Peyer's patch (tissue), 4 donors: ENCODE data around the gene LSR. TPM values are rescaled to one million over a fixed set of nuclear protein-coding genes. Genes with fewer than 3 reads are reported as not detected.

Source experiments
- DNase-seq, 3 donors: peaks; one replicate each; pipeline ENCODE4 v3.0.0-alpha.2; 2017 to 2019
- H3K27ac ChIP-seq, 4 donors: fragments of 200-600 bp; sonication (generic); one replicate each; pipeline ENCODE4 v1.5.1; 2016 to 2019
- H3K27me3 ChIP-seq, 2 donors: fragments of 200-600 bp; sonication (generic); one replicate each; pipeline ENCODE4 v1.5.1; 2019
- H3K36me3 ChIP-seq, 3 donors: fragments of 200-600 bp; sonication (generic); one replicate each; pipeline ENCODE4 v1.5.1; 2016 to 2019
- H3K4me1 ChIP-seq, 4 donors: fragments of 200-600 bp; sonication (generic); one replicate each; pipeline ENCODE4 v1.5.1; 2016 to 2019
- H3K4me3 ChIP-seq, 4 donors: fragments of 200-600 bp; sonication (generic); 1 replicate in 3 of 4; 2 replicates in 1 of 4; pipeline ENCODE4 v1.5.1; 2016 to 2019; ENCODE audit warnings: mild to moderate bottlenecking in 1 of 4
- H3K9me3 ChIP-seq, 4 donors: fragments of 200-600 bp; sonication (generic); one replicate each; pipeline ENCODE4 v1.5.1; 2016 to 2019; ENCODE audit warnings: mild to moderate bottlenecking in 1 of 4
- CTCF ChIP-seq, 6 experiments: fragments of 450-650 bp in 4 of 6; fragments of 200-600 bp in 2 of 6; sonication (generic) in 1 of 6; IDR thresholded peaks; one replicate each; pipeline ENCODE4 v1.5.1; 2017 to 2019; ENCODE audit warnings: antibody characterized with exemption in 6 of 6, mild to moderate bottlenecking in 3 of 6, moderate library complexity in 1 of 6
- POLR2A ChIP-seq, 2 donors: fragments of 450-650 bp; IDR thresholded peaks; one replicate each; pipeline ENCODE4 v1.5.1; 2017; ENCODE audit warnings: antibody characterized with exemption in 2 of 2, mild to moderate bottlenecking in 2 of 2, moderate library complexity in 2 of 2
- total RNA-seq, 4 donors: library from RNA; depleted of rRNA; stranded (reverse); fragments of >200 nt; gene quantifications; one replicate each; pipeline ENCODE4 v1.1.0, GENCODE V29; 2016

Gene LSR
- total RNA-seq, 4 donors from 2014 or later = 28.9 to 214 (median 188) TPM

GRCh38 chr19:35293363-35293739, 44.5 kb downstream of the LSR start:
- H3K4me1 ChIP-seq = peaks cover 0 to 5% (median 0%) of the 10 kb centered on the region in 4 donors
- TF ChIP-seq POLR2A (IDR thresholded peaks at IDR 0.05) (no peak), CTCF (IDR thresholded peaks at IDR 0.05) (no peak)
- H3K4me3 ChIP-seq = no peak overlapping the region
- H3K27ac ChIP-seq = no peak overlapping the region
- DNase-seq = no peak
- H3K36me3 ChIP-seq = no peaks in the 10 kb centered on the region
- no peaks in the 10 kb centered on the region for H3K9me3 ChIP-seq
- H3K27me3 ChIP-seq = no peaks in the 10 kb centered on the region

- no peak for DNase-seq
- Histone ChIP-seq H3K36me3 (no peaks in the 10 kb centered on the region), H3K9me3 (no peaks in the 10 kb centered on the region), H3K4me3 (no peak overlapping the region), H3K27ac (no peak overlapping the region), H3K4me1 (peaks cover 0 to 5% (median 0%) of the 10 kb centered on the region in 4 donors), H3K27me3 (no peaks in the 10 kb centered on the region)
- no peak for TF ChIP-seq POLR2A (IDR thresholded peaks at IDR 0.05)
- TF ChIP-seq CTCF (IDR thresholded peaks at IDR 0.05) = no peak
Observed at GRCh38 chr19:35293808-35294207, 45.0 kb downstream of the LSR start.

GRCh38 chr19:35294328-35294727, 45.5 kb downstream of the LSR start:
- no peaks in the 10 kb centered on the region for H3K9me3 ChIP-seq
- no peak overlapping the region for H3K4me3 ChIP-seq
- DNase-seq = no peak
- H3K27me3 ChIP-seq = no peaks in the 10 kb centered on the region
- no peaks in the 10 kb centered on the region for H3K36me3 ChIP-seq
- no peak for TF ChIP-seq POLR2A (IDR thresholded peaks at IDR 0.05)
- no peak for TF ChIP-seq CTCF (IDR thresholded peaks at IDR 0.05)
- peaks cover 0 to 5% (median 0%) of the 10 kb centered on the region in 4 donors for H3K4me1 ChIP-seq
- H3K27ac ChIP-seq = no peak overlapping the region

GRCh38 chr19:35294859-35295791, 46.3 kb downstream of the LSR start:
- Histone ChIP-seq H3K27me3 (no peaks in the 10 kb centered on the region), H3K9me3 (no peaks in the 10 kb centered on the region), H3K36me3 (no peaks in the 10 kb centered on the region), H3K4me3 (peak overlapping the region in 1 of 4 donors; percentile 1), H3K4me1 (peaks cover 0 to 5% (median 0%) of the 10 kb centered on the region in 4 donors), H3K27ac (peak overlapping the region in 1 of 4 donors; percentile 53)
- TF ChIP-seq CTCF (IDR thresholded peaks at IDR 0.05) (no peak), POLR2A (IDR thresholded peaks at IDR 0.05) (no peak)
- no peak for DNase-seq

GRCh38 chr19:35295792-35296462, 47.1 kb downstream of the LSR start:
- peak overlapping the region in 1 of 4 donors; percentile 1 for H3K4me3 ChIP-seq
- H3K9me3 ChIP-seq = no peaks in the 10 kb centered on the region
- TF ChIP-seq CTCF (IDR thresholded peaks at IDR 0.05) = no peak
- TF ChIP-seq POLR2A (IDR thresholded peaks at IDR 0.05) = no peak
- peaks cover 0 to 5% (median 0%) of the 10 kb centered on the region in 4 donors for H3K4me1 ChIP-seq
- H3K27me3 ChIP-seq = no peaks in the 10 kb centered on the region
- peak overlapping the region in 1 of 4 donors; percentile 53 for H3K27ac ChIP-seq
- no peaks in the 10 kb centered on the region for H3K36me3 ChIP-seq
- DNase-seq = peak in 2 of 3 donors; percentile 69 to 76
